Right lobe of liver (tissue), 6 donors: ENCODE results near the gene TBCD. TPM values are rescaled to one million over a fixed set of nuclear protein-coding genes. Genes with fewer than 3 reads are reported as not detected.
A peak's percentile ranks its signal among the peaks of the same experiment; 100 is the strongest.

Experiments used
- ATAC-seq, 4 donors: fragments of 200-7000 bp; cut with Tn5 transposase; one replicate each; pipeline ENCODE4 v1.9.1; 2020; ENCODE audit warnings: mild to moderate bottlenecking in 4 of 4, moderate library complexity in 4 of 4
- DNase-seq, 3 donors: peaks; one replicate each; pipeline ENCODE4 v3.0.0-alpha.2; 2020
- H3K27ac ChIP-seq, 3 donors: fragments of 200-600 bp; one replicate each; pipeline ENCODE4 v1.8.0; 2022
- H3K27me3 ChIP-seq, 2 donors: fragments of 200-600 bp; one replicate each; pipeline ENCODE4 v1.8.0; 2022
- H3K36me3 ChIP-seq, 4 donors: fragments of 200-600 bp; sonication (generic) in 1 of 4; one replicate each; pipeline versions ENCODE4 v1.5.1 to v1.8.0; 2017 to 2022; ENCODE audit warnings: control low read depth in 1 of 4
- H3K4me1 ChIP-seq, 4 donors: fragments of 200-600 bp; sonication (generic) in 1 of 4; one replicate each; pipeline versions ENCODE4 v1.5.1 to v1.8.0; 2017 to 2022; ENCODE audit warnings: control low read depth in 1 of 4
- H3K4me3 ChIP-seq, 3 donors: fragments of 200-600 bp; one replicate each; pipeline ENCODE4 v1.8.0; 2022
- H3K9me3 ChIP-seq, 4 donors: fragments of 200-600 bp; sonication (generic) in 1 of 4; one replicate each; pipeline versions ENCODE4 v1.5.1 to v1.8.0; 2017 to 2022; ENCODE audit warnings: control low read depth in 1 of 4
- POLR2A ChIP-seq: fragments of 450-650 bp; IDR thresholded peaks from one replicate; pipeline ENCODE4 v1.6.1; 2017; ENCODE audit warnings: antibody characterized with exemption, mild to moderate bottlenecking
- WGBS: methylation state at CpG from one replicate; pipeline ENCODE4 v1.1.6; 2018; ENCODE audit warnings: low coverage, low lambda C conversion rate; ENCODE audit not compliant: insufficient coverage; ENCODE audit errors: missing lambda C conversion rate; 5-methylcytosine and 5-hydroxymethylcytosine counted together
- intact Hi-C, 2 donors: fragments of 100-400 bp; cut with DNase I; formaldehyde crosslinking; loops; one replicate each; pipeline versions ENCODE4 v1.11.2 to v1.14.1; 2022
- total RNA-seq, 6 experiments: library from RNA; depleted of rRNA in 2 of 6; stranded (reverse); fragments of >200 nt in 2 of 6; fragmentation: NEBNext Ultra II Directional in 3 of 6; extraction: Animal tissue kit (Norgen Biotek cat#: 25700) in 3 of 6; gene quantifications; one replicate each; pipeline versions ENCODE4 v1.1.0 to v1.2.4, GENCODE V29; 2016 to 2023
- TF ChIP-seq, protein P1 (sequence below), 4 donors: fragments of 200-600 bp in 3 of 4; fragments of 450-650 bp in 1 of 4; IDR thresholded peaks; one replicate each; pipeline versions ENCODE4 v1.5.1 to v1.8.0; 2016 to 2022; ENCODE audit warnings: antibody characterized with exemption in 4 of 4, mild to moderate bottlenecking in 2 of 4
- donor health status: DM: no; HTN: yes; CAD: no.
- donor health status: DM: no; HTN: no; CAD: no.
- donor health status: DM: no; HTN: no; CAD: no.
- donor health status: DM: no; HTN: yes; CAD: no.
- donor health status: DM: no; HTN: yes; CAD: no.

The TBCD gene
- total RNA-seq, 6 experiments from 2014 or later = 28.0 to 55.7 (median 41.3) TPM

DNA sequence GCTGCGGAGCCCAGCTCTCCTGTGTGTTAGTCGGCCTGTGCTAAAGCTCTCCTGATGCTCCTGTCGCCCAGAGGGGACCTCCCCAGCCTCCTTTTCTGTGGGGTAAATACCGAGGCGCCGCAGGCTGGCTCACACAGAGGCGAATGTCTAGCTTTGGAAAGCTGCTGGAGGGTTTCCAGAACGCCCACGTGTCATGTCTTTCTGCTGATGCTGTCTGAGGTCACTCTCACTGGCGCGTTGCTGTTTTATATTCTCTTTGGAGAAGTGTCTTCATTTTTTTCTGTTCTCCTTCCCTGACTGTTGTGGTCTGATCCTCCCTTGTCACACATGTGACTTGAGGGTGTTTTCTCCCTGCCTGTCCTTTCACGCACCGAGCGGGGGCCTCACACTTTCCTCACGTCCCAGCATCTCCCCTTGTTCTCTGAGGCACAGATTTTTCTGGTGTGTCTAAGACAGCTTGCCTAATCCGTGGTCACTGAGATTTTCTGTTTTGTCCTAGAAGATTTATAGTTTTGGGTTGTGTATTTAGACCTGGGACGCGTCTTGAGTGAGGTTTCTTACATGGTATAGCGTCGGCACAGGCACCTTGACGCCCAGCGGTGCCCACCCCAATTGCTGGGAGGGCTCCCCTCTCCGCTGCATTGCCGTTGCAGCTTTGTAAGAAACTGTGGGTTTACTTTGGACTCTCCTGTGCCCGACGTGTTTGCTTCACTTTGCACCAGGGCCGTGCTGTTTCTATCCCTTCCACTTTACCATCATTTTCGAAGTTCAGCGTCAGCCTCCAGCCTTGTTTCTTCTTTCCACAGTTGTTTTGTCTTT is 180.0 kb downstream of the TBCD start:
- whole genome bisulfite sequencing = 81% methylated on average over 12 of the region's 29 CpGs
- ATAC-seq (peak in 1 of 4 donors; percentile 29), DNase-seq (peak; percentile 17 to 52 (median 27))
- Histone ChIP-seq H3K9me3 (no peaks in the 10 kb centered on the region), H3K27ac (no peak overlapping the region), H3K27me3 (no peaks in the 10 kb centered on the region), H3K4me1 (no peaks in the 10 kb centered on the region), H3K36me3 (peaks cover 0 to 33% (median 9%) of the 10 kb centered on the region in 4 donors), H3K4me3 (no peak overlapping the region)
- intact Hi-C loops = no loop called here
- no peak for TF ChIP-seq POLR2A
- TF ChIP-seq, protein P1, sequence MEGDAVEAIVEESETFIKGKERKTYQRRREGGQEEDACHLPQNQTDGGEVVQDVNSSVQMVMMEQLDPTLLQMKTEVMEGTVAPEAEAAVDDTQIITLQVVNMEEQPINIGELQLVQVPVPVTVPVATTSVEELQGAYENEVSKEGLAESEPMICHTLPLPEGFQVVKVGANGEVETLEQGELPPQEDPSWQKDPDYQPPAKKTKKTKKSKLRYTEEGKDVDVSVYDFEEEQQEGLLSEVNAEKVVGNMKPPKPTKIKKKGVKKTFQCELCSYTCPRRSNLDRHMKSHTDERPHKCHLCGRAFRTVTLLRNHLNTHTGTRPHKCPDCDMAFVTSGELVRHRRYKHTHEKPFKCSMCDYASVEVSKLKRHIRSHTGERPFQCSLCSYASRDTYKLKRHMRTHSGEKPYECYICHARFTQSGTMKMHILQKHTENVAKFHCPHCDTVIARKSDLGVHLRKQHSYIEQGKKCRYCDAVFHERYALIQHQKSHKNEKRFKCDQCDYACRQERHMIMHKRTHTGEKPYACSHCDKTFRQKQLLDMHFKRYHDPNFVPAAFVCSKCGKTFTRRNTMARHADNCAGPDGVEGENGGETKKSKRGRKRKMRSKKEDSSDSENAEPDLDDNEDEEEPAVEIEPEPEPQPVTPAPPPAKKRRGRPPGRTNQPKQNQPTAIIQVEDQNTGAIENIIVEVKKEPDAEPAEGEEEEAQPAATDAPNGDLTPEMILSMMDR (IDR thresholded peaks at IDR 0.05) = no peak

DNA sequence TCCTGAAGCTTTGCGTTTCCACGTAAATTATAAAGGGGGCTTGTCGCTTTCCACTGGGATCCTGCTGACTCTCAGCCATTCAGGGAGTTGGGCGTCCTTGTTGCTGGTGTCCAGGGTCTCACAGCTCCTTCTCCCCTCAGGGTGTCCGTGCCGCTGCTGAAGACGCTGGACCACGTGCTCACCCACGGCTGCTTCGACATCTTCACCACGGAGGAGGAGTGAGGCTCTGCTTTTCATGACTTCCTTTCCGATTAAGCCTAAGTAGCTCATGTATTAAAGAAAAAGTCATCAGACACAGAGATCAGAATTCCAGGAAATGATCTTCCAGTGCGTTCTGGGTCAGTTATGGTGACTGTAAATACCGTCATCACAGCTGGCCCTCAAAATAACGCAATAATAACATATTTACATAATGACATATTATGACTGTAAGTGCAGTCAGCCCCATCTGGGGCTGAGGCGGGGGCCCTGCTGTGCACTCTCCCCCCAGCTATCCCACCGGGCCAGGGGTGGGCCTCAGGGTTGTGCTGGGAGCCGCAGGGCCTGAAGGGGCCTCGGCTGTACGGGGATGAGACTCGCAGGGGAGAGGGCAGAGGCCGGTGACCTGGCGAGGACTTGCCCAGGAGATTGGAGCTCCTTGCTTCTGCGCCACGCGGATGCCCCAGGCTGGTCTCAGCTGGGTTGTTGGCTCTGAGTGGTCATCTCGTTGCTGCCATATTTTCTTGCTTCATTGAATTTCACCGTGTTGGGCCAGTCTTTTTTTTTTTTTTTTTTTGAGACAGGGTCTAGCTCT is 180.8 kb downstream of the TBCD start:
- Histone ChIP-seq H3K36me3 (peaks cover 0 to 29% (median 5%) of the 10 kb centered on the region in 4 donors), H3K4me1 (no peaks in the 10 kb centered on the region), H3K27me3 (no peaks in the 10 kb centered on the region), H3K9me3 (no peaks in the 10 kb centered on the region), H3K27ac (no peak overlapping the region), H3K4me3 (no peak overlapping the region)
- ATAC-seq (no peak), DNase-seq (peak; percentile 19 to 42 (median 34))
- TF ChIP-seq, protein P1 (IDR thresholded peaks at IDR 0.05) = no peak
- no peak for TF ChIP-seq POLR2A
- WGBS = 73% methylated on average over 6 of the region's 28 CpGs
- intact Hi-C loops = no loop called here

DNA sequence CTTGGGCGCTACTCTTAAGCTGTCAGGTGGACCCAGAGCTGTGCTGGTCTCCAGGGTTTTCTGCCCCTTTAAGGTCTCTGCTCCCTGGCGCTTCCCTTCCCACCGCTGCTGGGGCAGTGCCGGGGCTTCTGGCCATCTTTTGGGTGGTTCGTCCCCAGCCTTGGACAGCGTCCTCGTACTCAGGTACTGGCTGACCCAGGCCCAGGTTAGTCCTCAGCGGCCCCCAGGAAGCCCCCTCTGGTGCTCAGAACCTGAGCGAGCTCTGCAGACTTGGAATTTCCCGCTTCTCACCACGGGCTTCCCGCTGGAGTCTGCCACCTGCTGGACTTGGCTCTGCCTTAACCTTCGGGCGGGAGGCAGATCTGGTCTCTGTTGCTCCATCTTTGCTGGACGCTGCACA is 182.0 kb downstream of the TBCD start:
- no peak overlapping the region for H3K27ac ChIP-seq
- no peaks in the 10 kb centered on the region for H3K9me3 ChIP-seq
- no CpG with 5 or more reads among the region's 15 CpGs for WGBS
- H3K4me1 ChIP-seq = no peaks in the 10 kb centered on the region
- TF ChIP-seq, protein P1 (IDR thresholded peaks at IDR 0.05) = no peak
- no peak for TF ChIP-seq POLR2A
- H3K27me3 ChIP-seq = no peaks in the 10 kb centered on the region
- no peak for ATAC-seq
- intact Hi-C loops = no loop called here
- H3K36me3 ChIP-seq = peaks cover 0 to 26% (median 5%) of the 10 kb centered on the region in 4 donors
- no peak overlapping the region for H3K4me3 ChIP-seq
- DNase-seq = peak; percentile 15 to 52 (median 38)

DNA sequence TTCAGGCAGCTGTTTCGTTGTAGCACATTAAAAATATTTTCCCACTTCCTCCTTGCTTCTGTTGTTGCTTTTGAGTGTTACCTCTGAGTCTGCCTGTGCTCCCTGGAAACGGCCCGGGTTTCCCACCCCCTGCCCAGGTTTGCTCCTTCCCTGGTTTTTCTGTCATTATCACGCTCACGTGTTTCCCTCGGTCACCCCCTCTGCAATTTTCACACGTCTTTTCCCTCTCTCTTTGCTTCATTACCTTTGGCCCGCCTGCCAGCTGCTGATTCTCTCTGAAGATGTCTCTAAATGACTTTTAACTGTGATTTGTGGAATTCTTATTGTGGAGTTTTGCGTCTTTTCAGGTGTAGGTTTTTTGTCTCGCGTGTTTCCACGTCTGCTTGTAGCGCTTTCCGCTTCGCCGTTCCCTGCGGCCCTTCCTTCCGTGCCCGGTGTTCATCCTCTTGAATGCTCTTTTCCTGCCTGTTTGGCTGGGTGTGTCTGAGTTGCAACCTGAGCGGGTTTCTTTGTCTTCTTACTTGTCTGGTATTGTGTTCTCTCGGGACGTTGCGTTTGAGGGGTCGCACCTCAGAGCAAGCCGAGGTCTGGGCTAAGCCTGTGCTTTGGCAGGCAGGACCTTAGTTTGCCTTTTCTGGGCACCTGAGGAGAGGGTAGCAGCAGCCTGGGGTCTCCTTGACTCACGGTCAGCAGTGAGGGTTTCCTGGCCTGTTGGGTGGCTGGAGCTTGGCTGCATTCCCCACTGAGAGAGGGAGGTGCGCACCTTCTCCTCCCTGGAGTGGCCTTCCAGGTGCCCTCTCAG is 184.3 kb downstream of the TBCD start:
- peak; percentile 9 to 21 (median 17) for DNase-seq
- H3K36me3 ChIP-seq = peaks cover 0 to 5% (median 1%) of the 10 kb centered on the region in 4 donors

More for the DNA sequence above, 184.3 kb downstream of the TBCD start:
- WGBS = 92% methylated on average over 18 of the region's 27 CpGs
- TF ChIP-seq POLR2A = no peak
- TF ChIP-seq, protein P1 (IDR thresholded peaks at IDR 0.05) = no peak
- Histone ChIP-seq H3K27ac (no peak overlapping the region), H3K27me3 (no peaks in the 10 kb centered on the region), H3K9me3 (no peaks in the 10 kb centered on the region), H3K4me3 (no peak overlapping the region), H3K4me1 (no peaks in the 10 kb centered on the region)
- no peak for ATAC-seq
- intact Hi-C loops = no loop called here
